GM10847 (cell line): Measurements from ENCODE around the gene MYO5C.

Experiments
- POLR2A ChIP-seq: IDR thresholded peaks from 2 replicates; pipeline ENCODE4 v1.6.1; 2011; ENCODE audit not compliant: insufficient read length; ENCODE audit errors: extremely low read depth

Gene MYO5C

DNA sequence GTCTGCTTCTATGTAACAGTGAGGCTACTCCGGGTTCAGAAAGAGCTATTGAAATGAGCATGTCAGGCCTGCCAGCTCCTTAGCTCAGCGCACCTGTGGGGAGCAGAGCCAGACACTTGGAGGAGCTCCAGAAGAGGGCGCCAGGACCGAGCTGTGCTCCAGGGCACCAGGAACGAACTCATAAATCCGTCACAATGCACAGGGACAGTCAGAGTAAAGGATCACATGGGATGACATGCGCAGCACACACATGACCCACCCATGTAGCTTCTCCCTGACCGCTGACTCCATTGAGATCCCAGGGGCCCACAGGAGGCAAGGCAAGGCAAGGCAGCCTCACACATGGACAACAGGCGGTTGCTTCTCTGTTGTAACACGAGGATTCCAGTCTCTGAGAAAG lies 78.4 kb downstream of the MYO5C start:
- TF ChIP-seq POLR2A, result no peak

DNA sequence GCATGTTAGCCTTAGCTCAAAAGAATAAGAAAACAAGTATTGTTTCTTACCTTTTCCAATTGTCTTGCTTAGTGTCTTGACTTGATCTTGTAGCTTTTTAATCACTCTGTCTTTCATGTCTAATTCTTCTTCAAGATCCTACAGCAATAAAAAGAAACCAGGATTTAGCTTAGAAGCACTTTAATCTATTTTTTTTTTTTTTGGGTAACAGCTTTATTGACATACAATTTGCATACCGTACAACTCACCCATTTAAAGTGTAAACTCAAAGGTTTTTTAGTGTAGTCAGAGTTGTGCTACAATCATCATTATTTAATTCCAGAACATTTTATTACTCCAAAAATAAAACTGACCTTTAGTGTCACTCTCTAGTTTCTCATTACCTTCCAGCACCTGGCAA lies 81.1 kb downstream of the MYO5C start:
- TF ChIP-seq POLR2A, result no peak

DNA sequence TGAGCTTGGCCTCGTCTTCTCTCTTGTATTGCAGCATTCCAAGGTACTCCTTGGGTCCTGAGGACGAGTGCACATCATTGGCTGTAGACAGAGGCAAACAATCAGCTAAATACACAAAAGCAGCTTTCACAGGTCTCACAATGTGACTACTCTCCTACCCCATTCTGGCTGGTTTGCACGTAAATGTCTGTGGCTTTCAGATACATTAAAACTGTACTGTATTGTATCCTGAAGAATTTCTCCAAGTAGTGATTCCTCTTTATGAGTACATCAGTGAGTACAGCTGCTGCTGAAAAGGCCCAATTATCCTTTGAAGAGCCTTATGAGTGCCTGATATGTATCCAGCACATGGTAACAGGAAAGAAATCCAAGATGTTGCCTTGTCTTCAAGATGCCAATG lies 82.4 kb downstream of the MYO5C start:
- no peak for TF ChIP-seq POLR2A

DNA sequence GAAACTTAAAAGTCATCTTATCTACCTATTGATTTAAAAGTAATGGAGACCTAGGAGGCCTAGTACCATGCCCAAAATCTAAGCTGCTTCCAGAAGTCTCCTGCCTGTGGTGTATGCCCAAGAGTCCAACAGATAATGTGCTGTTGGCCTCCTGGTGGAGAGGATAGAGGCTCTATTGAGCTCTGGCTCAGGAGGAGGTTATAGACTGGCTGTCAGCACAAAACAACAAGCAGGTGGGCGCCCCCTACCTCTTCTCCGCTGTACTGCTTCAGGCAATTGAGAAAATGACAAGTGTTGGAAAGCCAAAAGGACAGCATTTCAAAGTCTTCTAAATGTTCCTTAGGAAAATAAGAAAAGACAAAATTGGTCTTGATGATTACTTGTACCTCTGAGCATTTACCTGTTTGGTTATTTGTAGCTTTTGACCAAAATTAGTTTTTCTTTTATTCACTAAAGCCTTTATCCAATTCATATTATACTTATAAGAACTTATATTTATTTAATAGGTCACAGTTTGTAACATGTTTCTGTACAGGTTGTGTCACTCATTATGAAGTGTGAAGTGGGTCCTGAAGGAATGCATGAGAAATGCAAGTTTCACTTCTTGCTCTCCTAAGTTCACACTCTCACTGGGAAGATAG lies 87.2 kb downstream of the MYO5C start:
- TF ChIP-seq POLR2A, result no peak

DNA sequence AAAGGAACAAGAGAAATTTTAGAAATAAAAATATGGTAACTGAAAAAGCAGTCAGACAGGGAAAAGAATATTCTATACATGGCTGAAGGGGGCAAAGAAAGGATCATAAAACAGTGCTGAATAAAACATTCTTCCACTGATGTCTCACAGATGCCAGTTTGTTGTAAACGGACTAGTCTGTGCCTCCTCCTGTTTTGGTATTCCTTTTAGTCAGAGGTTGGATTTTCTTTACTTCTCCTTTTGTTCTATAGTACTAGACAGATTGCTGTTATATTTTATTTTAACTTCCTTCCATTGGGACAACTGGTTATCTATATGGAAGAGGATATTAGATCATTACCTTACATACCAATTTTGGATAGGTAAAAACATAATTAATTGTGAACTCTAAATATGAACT lies 88.4 kb downstream of the MYO5C start:
- TF ChIP-seq POLR2A, result no peak

DNA sequence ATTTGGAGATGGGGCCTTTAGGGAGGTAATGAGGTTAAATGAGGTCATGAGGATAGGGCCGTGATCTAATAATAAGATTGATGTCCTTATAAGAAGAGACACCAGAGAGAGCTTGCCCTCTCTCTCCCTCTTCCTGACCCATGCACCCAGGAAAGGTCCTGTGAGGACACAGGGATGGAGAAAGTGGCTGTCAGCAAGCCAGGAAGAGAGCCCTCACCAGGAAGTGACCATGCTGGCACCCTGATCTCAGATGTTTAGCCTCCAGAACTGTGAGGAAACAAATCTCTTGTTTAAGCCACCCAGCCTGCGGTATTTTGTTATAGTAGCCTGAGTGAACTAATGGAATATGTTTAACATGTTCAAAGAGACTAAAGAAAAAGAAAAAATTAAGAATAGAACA lies 89.2 kb downstream of the MYO5C start:
- TF ChIP-seq POLR2A, result no peak

DNA sequence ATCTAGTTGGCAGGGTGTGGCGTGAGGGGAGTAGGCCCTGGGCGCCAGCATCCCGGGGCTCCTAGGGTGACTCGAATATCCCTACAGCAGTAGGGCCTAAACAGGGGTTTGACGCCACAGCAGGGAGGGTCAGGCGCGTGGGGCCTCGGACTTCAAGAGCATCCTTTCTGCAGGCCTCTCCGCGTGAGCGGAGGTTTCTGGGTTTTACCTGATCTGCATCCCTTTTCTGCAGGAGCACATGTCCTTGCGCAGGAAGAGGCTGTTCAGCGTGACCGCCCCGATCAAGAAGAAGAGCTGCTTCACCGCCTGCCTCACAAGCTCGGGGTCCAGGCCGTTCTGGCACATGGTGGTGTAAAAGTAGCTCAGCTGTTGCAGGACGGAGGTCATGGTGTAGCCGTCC lies 90.9 kb downstream of the MYO5C start:
- TF ChIP-seq POLR2A, result no peak

DNA sequence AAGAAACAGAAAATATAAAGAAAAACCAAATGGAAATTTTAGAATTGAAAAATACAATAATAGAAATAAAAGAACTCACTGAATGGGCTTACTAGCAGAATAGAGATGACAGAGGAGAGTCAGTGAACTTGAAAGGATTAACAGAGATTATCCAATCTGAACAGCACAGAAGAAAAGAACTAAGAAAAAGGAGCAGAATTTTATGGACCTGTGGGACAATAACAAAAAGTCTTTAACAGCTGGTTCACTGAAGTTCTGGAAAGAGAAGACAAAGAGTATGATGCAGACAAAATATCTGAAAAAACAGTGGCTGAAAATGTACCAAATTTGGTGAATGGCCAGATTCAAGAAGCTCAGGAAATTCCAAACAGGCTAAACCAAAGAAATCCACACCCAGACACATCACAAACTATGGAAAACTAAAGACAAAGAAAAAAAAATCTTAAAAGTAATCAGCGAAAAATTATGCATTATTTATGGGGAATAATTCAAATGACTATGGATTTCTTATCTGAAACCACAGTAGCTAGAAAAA lies 94.7 kb downstream of the MYO5C start:
- TF ChIP-seq POLR2A, result no peak

DNA sequence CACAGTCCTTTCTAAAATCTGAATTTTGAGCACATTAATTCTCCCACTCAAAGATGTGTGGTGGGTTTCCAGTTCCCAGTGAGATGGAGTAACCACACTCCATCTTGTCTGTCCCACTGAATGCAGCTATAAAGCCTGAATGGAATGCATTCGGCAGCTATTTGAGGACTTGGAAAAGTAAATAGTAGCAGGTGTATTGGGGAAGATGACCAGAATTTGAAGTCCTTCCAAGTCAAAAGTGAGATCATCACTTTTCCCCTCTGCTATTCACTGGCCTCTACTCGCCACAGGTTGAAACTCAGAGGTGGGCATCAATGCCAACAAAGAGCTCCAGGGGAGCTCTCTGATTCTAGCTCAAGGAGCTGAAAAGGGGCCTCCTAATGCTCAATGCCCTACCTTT lies 96.3 kb downstream of the MYO5C start:
- TF ChIP-seq POLR2A, result no peak

DNA sequence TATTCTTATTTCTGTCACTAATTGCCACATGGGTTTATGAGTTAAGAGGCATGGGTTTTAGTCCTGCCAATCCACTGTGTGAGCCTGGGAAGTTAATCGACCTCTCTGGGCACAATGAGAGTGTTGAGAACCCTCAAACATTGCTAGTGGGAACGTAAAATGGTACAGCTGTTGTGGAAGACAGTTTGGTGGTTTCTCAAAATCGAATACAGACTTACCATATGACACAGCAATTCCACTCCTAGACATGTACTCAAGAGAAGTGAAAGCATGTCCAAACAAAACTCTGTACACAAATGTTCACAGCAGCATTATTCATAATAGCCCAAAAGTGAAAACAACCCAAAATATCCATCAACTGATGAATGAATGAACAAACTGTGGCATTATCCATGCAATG lies 98.7 kb downstream of the MYO5C start:
- no peak for TF ChIP-seq POLR2A

DNA sequence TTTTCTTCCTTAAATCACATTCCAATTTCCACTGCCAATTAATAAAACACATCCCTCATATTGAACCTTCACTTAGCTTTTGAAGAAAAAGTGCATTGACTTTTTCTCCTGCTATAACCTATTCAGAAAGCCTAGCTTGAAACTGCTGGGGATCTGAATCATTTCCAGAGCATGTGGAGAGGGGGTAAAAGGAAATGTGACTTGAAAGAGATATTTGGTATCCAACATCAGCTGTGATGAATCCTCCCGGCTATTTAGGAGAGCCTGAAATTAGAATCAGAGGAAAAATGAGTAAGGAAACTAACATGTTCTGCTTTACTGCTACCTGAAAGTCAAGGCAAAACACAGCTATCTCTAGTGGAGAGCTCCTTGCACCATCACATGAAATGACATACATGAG lies 101.8 kb downstream of the MYO5C start:
- no peak for TF ChIP-seq POLR2A

DNA sequence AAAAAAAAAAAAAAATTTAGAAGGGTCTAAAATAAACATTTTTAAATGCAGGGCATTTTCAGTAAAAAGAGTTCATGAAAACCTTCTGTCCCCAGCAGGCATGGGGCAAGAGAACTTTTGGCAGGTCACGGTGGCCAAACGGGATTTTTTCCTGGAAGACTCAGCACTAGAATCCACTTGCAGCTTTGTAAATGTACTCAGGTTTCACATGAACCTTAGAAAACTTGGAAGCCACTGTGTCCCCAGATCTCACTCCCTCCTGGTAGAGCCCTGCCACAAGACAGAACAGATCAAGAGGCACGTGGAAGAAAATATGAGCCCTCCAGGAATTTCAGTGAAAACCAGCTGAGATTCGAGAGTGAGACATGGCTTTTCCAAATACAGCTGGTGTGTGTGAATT lies 102.3 kb downstream of the MYO5C start:
- no peak for TF ChIP-seq POLR2A

DNA sequence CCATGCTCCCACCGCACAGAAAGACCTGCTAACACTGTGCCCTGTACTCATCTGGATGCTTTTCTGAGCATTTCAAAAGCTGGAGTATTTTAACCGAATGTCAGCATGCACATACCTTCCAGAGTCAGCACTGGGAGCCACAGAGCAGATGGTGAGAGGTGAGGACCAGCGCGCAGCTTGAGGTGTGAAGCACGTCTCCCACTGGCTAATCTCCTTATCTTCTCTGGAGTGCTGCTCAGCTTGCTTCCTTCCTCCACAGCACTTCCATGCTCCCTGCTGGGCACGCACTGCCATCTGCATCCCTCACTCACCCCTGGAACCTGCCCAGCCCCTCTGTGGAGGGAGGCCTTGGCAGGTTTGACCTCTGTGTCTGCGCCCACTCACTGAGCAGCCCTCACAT lies 104.4 kb downstream of the MYO5C start, which contains the start of gene GNB5:
Gene GNB5, minus strand, starts transcription at position 186 of the 400 bp plus-strand sequence. CDS start 6,716 bp downstream, outside the sequence.
- no peak for TF ChIP-seq POLR2A

DNA sequence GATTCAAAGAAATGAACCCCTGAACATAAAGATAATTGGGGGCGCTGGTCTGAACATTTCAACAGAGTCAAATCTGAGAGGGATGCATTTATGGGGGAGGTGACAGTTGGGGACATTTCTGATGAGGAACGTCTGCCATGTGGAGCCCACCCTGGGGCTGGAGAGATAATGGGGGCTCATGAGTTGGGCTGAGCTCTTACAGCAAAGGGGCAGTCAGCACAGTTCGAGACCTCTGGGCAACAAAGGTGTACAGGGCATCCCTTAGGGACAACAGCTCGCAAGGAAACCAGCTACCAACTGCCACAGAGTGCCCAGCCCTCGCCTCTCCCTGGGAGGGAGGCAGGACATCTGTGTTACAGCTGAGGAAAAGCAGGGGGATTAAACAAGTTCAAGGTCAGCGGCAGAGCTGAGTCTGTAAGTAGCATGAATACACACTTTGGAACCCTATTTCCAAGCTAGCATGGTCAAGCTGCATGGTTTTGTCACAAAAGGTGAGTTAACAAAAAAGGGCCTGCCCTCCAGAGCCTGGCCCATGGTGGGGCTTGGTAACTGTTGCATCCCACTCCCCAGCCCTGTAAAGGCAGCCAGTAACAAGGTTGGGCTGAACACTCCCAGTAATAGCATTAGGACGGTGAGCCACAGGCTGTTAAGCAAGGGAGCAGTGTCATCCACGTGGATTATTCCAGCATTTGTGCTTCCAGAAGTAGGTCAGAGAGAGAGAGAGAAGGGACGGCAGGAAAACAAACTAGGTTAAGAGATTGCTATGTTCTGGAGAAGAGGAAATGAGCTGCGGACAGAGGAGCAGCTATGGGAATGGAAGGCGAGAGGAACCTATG lies 108.7 kb downstream of the MYO5C start:
- no peak for TF ChIP-seq POLR2A

DNA sequence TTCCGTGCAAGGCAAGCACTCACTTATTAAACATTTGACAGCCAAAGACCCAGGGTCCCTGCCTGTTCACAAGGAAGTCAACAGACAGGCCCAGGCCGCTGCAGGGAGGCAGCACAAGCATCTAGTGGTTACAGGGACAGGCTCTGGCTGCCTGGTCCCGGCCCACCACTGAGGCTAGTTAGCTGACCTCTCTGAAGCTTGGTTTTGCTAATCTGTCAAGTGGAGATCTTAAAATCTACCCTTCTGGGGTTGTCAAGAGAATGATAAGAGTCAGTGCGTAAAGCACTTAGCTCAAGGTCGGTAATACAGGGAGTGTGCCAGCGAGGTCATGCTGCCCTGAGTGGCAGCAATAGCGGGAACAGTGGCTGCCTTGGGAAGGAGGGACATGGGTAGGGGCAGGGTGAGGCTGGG lies 110.4 kb downstream of the MYO5C start:
- TF ChIP-seq POLR2A, result no peak

DNA sequence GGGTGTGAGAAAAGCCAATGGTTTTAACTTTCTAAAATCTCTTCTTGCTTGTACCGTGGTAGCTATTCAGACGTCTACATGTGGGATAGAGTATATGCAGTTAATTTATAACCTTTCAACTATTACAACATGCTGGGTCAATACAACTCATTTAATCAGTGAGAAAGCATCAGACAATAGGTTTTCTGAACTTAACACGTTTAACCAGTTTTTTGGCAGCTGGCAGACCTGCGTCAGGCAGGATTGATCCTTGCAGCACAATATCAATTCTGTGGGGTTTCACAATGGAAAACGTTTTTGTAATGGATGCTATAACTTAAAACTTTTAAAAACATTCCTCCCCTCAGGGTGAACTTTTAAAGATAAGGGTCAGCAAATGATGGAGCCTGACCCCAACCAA lies 110.9 kb downstream of the MYO5C start:
- TF ChIP-seq POLR2A, result no peak
